Esophagus squamous epithelium (tissue), 5 donors: ENCODE measurements around the gene PKIG. TPM values are rescaled to one million over a fixed set of nuclear protein-coding genes. Genes with fewer than 3 reads are reported as not detected.

Source experiments
- DNase-seq: peaks from one replicate; lab custom pipeline; 2025; lab: John Stamatoyannopoulos, UW
- H3K27ac ChIP-seq, 4 donors: fragments of 200-600 bp; sonication (generic); one replicate each; pipeline ENCODE4 v1.5.1; 2016 to 2019; ENCODE audit warnings: mild to moderate bottlenecking in 1 of 4
- H3K27me3 ChIP-seq, 4 donors: fragments of 200-600 bp; sonication (generic); 1 replicate in 3 of 4; 2 replicates in 1 of 4; pipeline versions ENCODE4 v1.5.1 to v1.6.0; 2017 to 2021; ENCODE audit warnings: antibody characterized with exemption in 1 of 4
- H3K36me3 ChIP-seq, 3 donors: fragments of 200-600 bp; sonication (generic); one replicate each; pipeline ENCODE4 v1.5.1; 2016 to 2019
- H3K4me1 ChIP-seq, 3 donors: fragments of 200-600 bp; sonication (generic); one replicate each; pipeline ENCODE4 v1.5.1; 2017 to 2019
- H3K4me3 ChIP-seq, 4 donors: fragments of 200-600 bp; sonication (generic); 1 replicate in 3 of 4; 2 replicates in 1 of 4; pipeline ENCODE4 v1.5.1; 2016 to 2019; ENCODE audit warnings: mild to moderate bottlenecking in 2 of 4, moderate library complexity in 1 of 4
- H3K9me3 ChIP-seq, 3 donors: fragments of 200-600 bp; sonication (generic); one replicate each; pipeline ENCODE4 v1.5.1; 2016 to 2019
- POLR2A ChIP-seq, 4 donors: fragments of 450-650 bp; IDR thresholded peaks; one replicate each; pipeline ENCODE4 v1.6.1; 2017; ENCODE audit warnings: antibody characterized with exemption in 4 of 4, mild to moderate bottlenecking in 4 of 4, moderate library complexity in 3 of 4
- WGBS, 2 donors: methylation state at CpG; one replicate each; pipeline ENCODE4 v1.1.5; 2018; 5-methylcytosine and 5-hydroxymethylcytosine counted together
- intact Hi-C: fragments of 100-400 bp; cut with DNase I; formaldehyde crosslinking; loops from one replicate; pipeline ENCODE4 v1.15.0; 2022
- total RNA-seq, 4 donors: library from RNA; depleted of rRNA; stranded (reverse); fragments of >200 nt; gene quantifications; one replicate each; pipeline ENCODE4 v1.1.0, GENCODE V29; 2016
- TF ChIP-seq, protein P1 (sequence below), 6 experiments: fragments of 450-650 bp in 4 of 6; fragments of 200-600 bp in 2 of 6; sonication (generic) in 2 of 6; IDR thresholded peaks; one replicate each; pipeline ENCODE4 v1.5.1; 2016 to 2019; ENCODE audit warnings: antibody characterized with exemption in 6 of 6, mild to moderate bottlenecking in 4 of 6, moderate library complexity in 4 of 6
- donor health status: DM: yes; HTN: yes; CAD: no.

Gene PKIG
- total RNA-seq, result 10 to 100 TPM; 11.0 to 80.1 (median 19.4) TPM

DNA sequence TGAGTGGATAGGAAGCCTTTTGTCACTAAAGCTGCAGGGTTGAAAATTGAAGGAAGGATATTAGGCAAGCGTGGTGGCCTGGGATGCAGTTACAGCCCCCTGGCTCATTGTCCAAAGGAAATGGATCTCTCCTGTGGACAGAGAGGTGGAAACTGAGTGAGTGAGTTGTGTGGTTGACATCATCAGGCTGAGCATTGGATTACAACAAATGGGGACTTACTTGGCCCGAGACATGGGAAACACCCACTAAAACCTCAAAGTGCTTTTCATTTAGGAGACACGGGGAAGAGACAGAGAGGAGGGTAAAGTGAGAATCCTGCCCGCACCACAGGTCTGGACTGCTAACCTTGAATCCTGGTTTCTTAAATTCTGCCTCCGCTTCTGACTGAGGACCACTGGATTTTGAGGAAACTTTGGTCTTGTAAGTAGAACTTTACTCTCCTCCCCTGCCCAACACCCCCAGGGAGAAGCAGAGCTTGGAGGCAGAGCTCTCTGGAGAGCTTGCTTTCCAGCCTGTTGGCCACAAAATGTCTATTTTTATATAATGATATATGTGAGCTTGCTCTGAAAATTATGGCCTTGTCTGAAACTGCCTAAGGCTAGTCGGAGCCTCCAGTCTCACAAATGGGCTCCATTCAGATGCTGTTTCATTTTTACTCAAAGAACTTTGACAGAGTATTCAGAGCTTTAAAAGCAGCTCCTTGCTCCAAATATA lies at the start of gene PKIG:
PKIG (plus strand) TSS at position 269 of the 715 bp plus-strand sequence. CDS start 31,978 bp downstream, outside the sequence.
- peak within 1 kb of the TSS; percentile 73 to 90 (median 82) for H3K27ac ChIP-seq
- DNase-seq, result no peak
- TF ChIP-seq, protein P1, sequence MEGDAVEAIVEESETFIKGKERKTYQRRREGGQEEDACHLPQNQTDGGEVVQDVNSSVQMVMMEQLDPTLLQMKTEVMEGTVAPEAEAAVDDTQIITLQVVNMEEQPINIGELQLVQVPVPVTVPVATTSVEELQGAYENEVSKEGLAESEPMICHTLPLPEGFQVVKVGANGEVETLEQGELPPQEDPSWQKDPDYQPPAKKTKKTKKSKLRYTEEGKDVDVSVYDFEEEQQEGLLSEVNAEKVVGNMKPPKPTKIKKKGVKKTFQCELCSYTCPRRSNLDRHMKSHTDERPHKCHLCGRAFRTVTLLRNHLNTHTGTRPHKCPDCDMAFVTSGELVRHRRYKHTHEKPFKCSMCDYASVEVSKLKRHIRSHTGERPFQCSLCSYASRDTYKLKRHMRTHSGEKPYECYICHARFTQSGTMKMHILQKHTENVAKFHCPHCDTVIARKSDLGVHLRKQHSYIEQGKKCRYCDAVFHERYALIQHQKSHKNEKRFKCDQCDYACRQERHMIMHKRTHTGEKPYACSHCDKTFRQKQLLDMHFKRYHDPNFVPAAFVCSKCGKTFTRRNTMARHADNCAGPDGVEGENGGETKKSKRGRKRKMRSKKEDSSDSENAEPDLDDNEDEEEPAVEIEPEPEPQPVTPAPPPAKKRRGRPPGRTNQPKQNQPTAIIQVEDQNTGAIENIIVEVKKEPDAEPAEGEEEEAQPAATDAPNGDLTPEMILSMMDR (IDR thresholded peaks at IDR 0.05), result no peak
- peak in 2 of 4 donors; percentile 47 to 58 for TF ChIP-seq POLR2A (IDR thresholded peaks at IDR 0.05)
- no peaks in the 10 kb centered on the region for H3K36me3 ChIP-seq
- no peaks in the 10 kb centered on the region for H3K27me3 ChIP-seq
- peak within 1 kb of the TSS; percentile 1 to 66 (median 37) for H3K4me3 ChIP-seq
- intact Hi-C loops, result no loop called here
- WGBS, 2 donors, result 34 to 62% methylated on average over 6 of the region's 6 CpGs
- H3K9me3 ChIP-seq, result no peaks in the 10 kb centered on the region
- peaks cover 0 to 67% (median 43%) of the 10 kb centered on the region in 3 donors for H3K4me1 ChIP-seq

DNA sequence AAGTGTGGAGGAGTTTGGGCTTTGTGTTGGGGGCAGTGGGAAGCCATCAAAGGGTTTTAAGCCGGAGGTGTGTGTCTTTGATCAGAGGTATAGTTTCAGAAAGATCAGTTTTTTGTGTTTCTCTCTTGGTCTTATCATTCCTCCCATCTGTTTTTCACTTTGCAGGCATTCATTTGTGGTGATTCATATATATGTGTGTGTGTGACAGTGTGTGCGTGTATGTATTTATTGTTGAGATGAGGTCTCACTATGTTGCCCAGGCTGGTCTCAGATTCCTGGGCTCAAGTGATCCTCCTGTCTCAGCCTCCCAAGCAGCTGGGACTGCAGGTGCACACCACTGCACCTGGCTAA lies 49.4 kb upstream of the PKIG start:
- Histone ChIP-seq H3K27me3 (no peaks in the 10 kb centered on the region), H3K27ac (peak overlapping the region in 3 of 4 donors; percentile 77 to 86 (median 83)), H3K9me3 (no peaks in the 10 kb centered on the region), H3K4me3 (peak overlapping the region in 3 of 4 donors; percentile 57 to 88 (median 85)), H3K36me3 (no peaks in the 10 kb centered on the region), H3K4me1 (peaks cover 0 to 33% (median 8%) of the 10 kb centered on the region in 3 donors)
- intact Hi-C loops, result loop anchor here (10.0 kb wide), 1 partner anchor 82 kb away; no protein-coding TSS in a partner anchor
- TF ChIP-seq, protein P1 (IDR thresholded peaks at IDR 0.05), result no peak
- WGBS, 2 donors, result 60 to 72% methylated on average over 2 of the region's 2 CpGs
- DNase-seq, result no peak

DNA sequence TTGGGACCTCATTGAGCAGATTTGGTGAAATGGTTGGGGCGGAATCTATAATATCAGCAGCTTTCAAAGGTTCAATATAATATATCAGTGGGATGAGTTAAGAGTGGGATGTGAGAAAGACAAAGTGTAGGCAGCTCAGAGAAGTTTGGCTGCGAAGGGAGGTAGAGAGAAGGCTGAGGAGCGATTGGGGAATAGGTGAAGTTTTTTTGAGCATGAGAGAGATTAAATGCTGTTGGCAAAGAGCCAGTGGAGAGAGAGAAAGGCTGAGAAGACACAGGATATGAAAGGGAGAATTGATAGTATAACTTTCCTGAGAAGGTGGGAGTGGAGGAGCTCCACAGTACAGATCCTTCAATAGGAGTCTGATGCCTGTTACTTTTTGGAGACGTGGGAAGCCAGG lies 48.5 kb upstream of the PKIG start:
- no peak for DNase-seq
- WGBS, 2 donors, result 78 to 79% methylated on average over 4 of the region's 4 CpGs
- H3K36me3 ChIP-seq, result no peaks in the 10 kb centered on the region
- intact Hi-C loops, result loop anchor here (10.0 kb wide), 1 partner anchor 81 kb away; no protein-coding TSS in a partner anchor
- no peak overlapping the region for H3K4me3 ChIP-seq
- TF ChIP-seq, protein P1 (IDR thresholded peaks at IDR 0.05), result no peak
- no peak for TF ChIP-seq POLR2A (IDR thresholded peaks at IDR 0.05)
- H3K4me1 ChIP-seq, result peaks cover 0 to 35% (median 8%) of the 10 kb centered on the region in 3 donors
- peak overlapping the region in 1 of 4 donors; percentile 86 for H3K27ac ChIP-seq
- H3K27me3 ChIP-seq, result no peaks in the 10 kb centered on the region
- H3K9me3 ChIP-seq, result no peaks in the 10 kb centered on the region

DNA sequence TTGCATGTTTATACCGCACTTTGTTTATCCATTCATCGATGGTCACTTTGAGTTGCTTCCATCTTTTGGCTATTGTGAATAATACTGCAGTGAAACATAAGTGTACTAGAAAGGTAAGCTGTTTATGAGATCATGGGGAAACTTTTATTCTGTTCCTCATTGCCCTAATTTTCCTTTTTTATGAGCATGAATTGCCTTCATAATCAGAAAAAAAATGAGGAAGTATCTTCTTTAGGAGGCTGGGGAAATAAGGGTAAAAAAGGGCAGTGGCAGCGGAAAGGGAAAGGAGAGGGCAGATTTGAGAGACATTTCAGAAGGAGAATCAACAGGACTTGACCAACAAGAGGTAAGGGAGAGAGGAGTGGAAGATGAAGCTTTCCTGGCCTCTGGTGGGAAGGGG lies 46.2 kb upstream of the PKIG start:
- Histone ChIP-seq H3K9me3 (no peaks in the 10 kb centered on the region), H3K27me3 (no peaks in the 10 kb centered on the region), H3K27ac (peak overlapping the region in 3 of 4 donors; percentile 16 to 56 (median 49)), H3K36me3 (no peaks in the 10 kb centered on the region), H3K4me1 (peaks cover 0 to 42% (median 6%) of the 10 kb centered on the region in 3 donors), H3K4me3 (no peak overlapping the region)
- DNase-seq, result no peak
- WGBS, 2 donors, result 69 to 80% methylated on average over 3 of the region's 3 CpGs
- intact Hi-C loops, result loop anchor here (10.0 kb wide), 1 partner anchor 79 kb away; no protein-coding TSS in a partner anchor
- TF ChIP-seq POLR2A (IDR thresholded peaks at IDR 0.05), result no peak
- TF ChIP-seq, protein P1 (IDR thresholded peaks at IDR 0.05), result no peak

DNA sequence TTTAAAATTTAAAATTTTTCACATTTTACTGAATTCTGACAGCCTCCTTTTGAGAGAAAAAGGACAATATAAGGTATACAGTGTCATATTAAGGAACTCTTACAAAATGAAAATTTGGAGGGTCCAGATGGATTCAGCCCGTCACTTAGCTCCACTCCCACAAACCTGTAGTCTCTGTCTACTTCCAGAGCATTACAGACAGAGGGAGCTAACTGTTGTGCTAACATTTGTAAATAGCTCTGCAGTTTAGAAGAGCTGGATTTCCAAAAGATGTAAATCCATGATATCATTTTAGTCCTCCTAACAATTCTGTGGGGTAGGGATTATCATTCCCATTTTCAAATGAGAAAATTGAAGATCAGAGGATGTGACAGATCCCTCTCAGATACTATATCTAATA lies 44.4 kb upstream of the PKIG start:
- Histone ChIP-seq H3K9me3 (no peaks in the 10 kb centered on the region), H3K27me3 (no peaks in the 10 kb centered on the region), H3K4me3 (no peak overlapping the region), H3K27ac (peak overlapping the region in 2 of 4 donors; percentile 33 to 39), H3K36me3 (no peaks in the 10 kb centered on the region), H3K4me1 (peaks cover 0 to 42% (median 3%) of the 10 kb centered on the region in 3 donors)
- no peak for TF ChIP-seq POLR2A (IDR thresholded peaks at IDR 0.05)
- TF ChIP-seq, protein P1 (IDR thresholded peaks at IDR 0.05), result peak in 2 of 6 experiments; percentile 14 to 19
- no peak for DNase-seq
- intact Hi-C loops, result loop anchor here (10.0 kb wide), 1 partner anchor 77 kb away; no protein-coding TSS in a partner anchor
- WGBS, 2 donors, result 71 to 84% methylated on average over 1 of the region's 1 CpG
